ENCODE results near the gene RILPL1. TPM values are rescaled to one million over a fixed set of nuclear protein-coding genes. Genes with fewer than 3 reads are reported as not detected.

The RILPL1 gene
- total and polyA plus RNA-seq, 9 of the 15 experiments (the other 6 are each of a cell fraction or from before 2014, with no cell fraction given), result 0.25 to 10.6 (median 8.6) TPM

GRCh38 chr12:123449249-123449733 lies 84.2 kb downstream of the RILPL1 start:
- BruUV-seq (replicated peaks), result no TSS peak
- TF ChIP-seq JUND (IDR thresholded peaks at IDR 0.05; ENCODE audit: borderline replicate concordance, low read depth, low read length), result peak; percentile 5; the same call in 1 of the 2 replicates
- no peak for TF ChIP-seq JUND (tag; IDR thresholded peaks at IDR 0.05; ENCODE audit: borderline replicate concordance, low read depth, low read length)
- TF ChIP-seq ZNF778 (CRISPR knock-in tag; IDR thresholded peaks at IDR 0.05), result no peak
- no peak for TF ChIP-seq NELFE (IDR thresholded peaks at IDR 0.05; ENCODE audit: insufficient read depth, insufficient read length)
- TF ChIP-seq FOSL1 (tag; conservative IDR thresholded peaks at IDR 0.05), result peak; percentile 58
- TF ChIP-seq PCBP2 (IDR thresholded peaks at IDR 0.05; ENCODE audit: low read depth, low read length, poor library complexity, severe bottlenecking), result no peak
- TF ChIP-seq, protein P1, sequence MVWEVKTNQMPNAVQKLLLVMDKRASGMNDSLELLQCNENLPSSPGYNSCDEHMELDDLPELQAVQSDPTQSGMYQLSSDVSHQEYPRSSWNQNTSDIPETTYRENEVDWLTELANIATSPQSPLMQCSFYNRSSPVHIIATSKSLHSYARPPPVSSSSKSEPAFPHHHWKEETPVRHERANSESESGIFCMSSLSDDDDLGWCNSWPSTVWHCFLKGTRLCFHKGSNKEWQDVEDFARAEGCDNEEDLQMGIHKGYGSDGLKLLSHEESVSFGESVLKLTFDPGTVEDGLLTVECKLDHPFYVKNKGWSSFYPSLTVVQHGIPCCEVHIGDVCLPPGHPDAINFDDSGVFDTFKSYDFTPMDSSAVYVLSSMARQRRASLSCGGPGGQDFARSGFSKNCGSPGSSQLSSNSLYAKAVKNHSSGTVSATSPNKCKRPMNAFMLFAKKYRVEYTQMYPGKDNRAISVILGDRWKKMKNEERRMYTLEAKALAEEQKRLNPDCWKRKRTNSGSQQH (CRISPR knock-in tag; IDR thresholded peaks at IDR 0.05), result no peak
- TF ChIP-seq RCOR1 (IDR thresholded peaks at IDR 0.05; ENCODE audit: borderline replicate concordance in 1 of 2, low read depth in 2 of 2, low read length in 2 of 2), result no peak
- TF ChIP-seq NR2C2 (CRISPR knock-in tag; IDR thresholded peaks at IDR 0.05), result no peak
- TF ChIP-seq NR2C2 (tag; IDR thresholded peaks at IDR 0.05), result peak; percentile 52
- TF ChIP-seq HMBOX1 (IDR thresholded peaks at IDR 0.05), result peak; percentile 59
- no peak for TF ChIP-seq ZNF280A (IDR thresholded peaks at IDR 0.05; ENCODE audit: low read depth, partially characterized antibody)
- TF ChIP-seq TARDBP (IDR thresholded peaks at IDR 0.05), result no peak
- no peak for TF ChIP-seq DEAF1 (CRISPR knock-in tag; IDR thresholded peaks at IDR 0.05)
- TF ChIP-seq ZNF324 (CRISPR knock-in tag; IDR thresholded peaks at IDR 0.05), result no peak
- no peak for TF ChIP-seq NFE2 (IDR thresholded peaks at IDR 0.05; ENCODE audit: low read depth)
- peak; percentile 46; the same call in 1 of the 2 replicates for TF ChIP-seq NR2C1 (IDR thresholded peaks at IDR 0.05)
- peak; percentile 76 for TF ChIP-seq NR2C1 (tag; IDR thresholded peaks at IDR 0.05)
- TF ChIP-seq ZZZ3 (IDR thresholded peaks at IDR 0.05), result no peak
- intact Hi-C loops (cut with micrococcal nuclease), result no loop called here
- Histone ChIP-seq H3K27me3 (ENCODE audit: control insufficient read depth in 2 of 2, insufficient read depth in 2 of 2, low read length in 2 of 2) (no peaks in the 10 kb centered on the region), H3K9ac (ENCODE audit: insufficient read depth in 1 of 2, low read depth in 2 of 2, low read length in 2 of 2) (peak overlapping the region in 1 of 2 experiments; percentile 52; a peak in 1 of 4 replicates), H3K4me1 (replicated peaks in 1 of 2; ENCODE audit: control insufficient read depth in 2 of 2, insufficient read depth in 2 of 2, low read length in 2 of 2) (peaks cover 3 to 9% of the 10 kb centered on the region in 2 experiments; a peak in 2 of 5 replicates), H3K9me3 (replicated peaks; ENCODE audit: control insufficient read depth, insufficient read depth, low read depth, low read length) (no peaks in the 10 kb centered on the region), H3K27ac (ENCODE audit: extremely low read depth, low read depth, low read length) (peak overlapping the region; percentile 18; the same call in 2 of the 3 replicates), H3K4me3 (no peak overlapping the region), H2AFZ (ENCODE audit: low read depth, low read length) (peak overlapping the region; percentile 81), H4K20me1 (replicated peaks; ENCODE audit: control insufficient read depth, insufficient read depth, low read length) (no peaks in the 10 kb centered on the region), H3K36me3 (ENCODE audit: control insufficient read depth, insufficient read depth, low read length) (no peaks in the 10 kb centered on the region), H3K4me2 (ENCODE audit: insufficient read depth, low read length) (no peak overlapping the region), H3K9me1 (ENCODE audit: control insufficient read depth, insufficient read depth, low read length) (no peaks in the 10 kb centered on the region), H3K79me2 (ENCODE audit: control insufficient read depth, insufficient read depth, low read length) (no peaks in the 10 kb centered on the region)
- ATAC-seq (peak; percentile 73), FAIRE-seq (peak; percentile 37), DNase-seq (ENCODE audit: extremely low read depth in 1 of 4, low spot score in 3 of 4) (peak in 1 of 4 experiments; percentile 43)
- in situ Hi-C loops (cut with MboI), result no loop called here
- ChIA-PET POLR2A (interaction anchor here (0.7 to 1.6 kb wide), 2 partner anchors 20 to 482 kb away, joined by 3 to 4 read pairs; no protein-coding TSS in a partner anchor), CTCF (ENCODE audit: low intra/inter-chr PET ratio) (no interaction called here)
- WGBS (ENCODE audit: insufficient coverage, low coverage, missing lambda C conversion rate), result 41% methylated on average over 2 of the region's 2 CpGs

Data from K562 (cell line).